ENCODE measurements around the gene SNAPIN.

SNAPIN gene

GRCh38 chr1:153658400-153659174 lies at the start of gene SNAPIN:
Gene SNAPIN (plus strand): TSS chr1:153658703. CDS start chr1:153658744, 41 bp downstream.
- DNase-seq, result peak; percentile 84

DNA sequence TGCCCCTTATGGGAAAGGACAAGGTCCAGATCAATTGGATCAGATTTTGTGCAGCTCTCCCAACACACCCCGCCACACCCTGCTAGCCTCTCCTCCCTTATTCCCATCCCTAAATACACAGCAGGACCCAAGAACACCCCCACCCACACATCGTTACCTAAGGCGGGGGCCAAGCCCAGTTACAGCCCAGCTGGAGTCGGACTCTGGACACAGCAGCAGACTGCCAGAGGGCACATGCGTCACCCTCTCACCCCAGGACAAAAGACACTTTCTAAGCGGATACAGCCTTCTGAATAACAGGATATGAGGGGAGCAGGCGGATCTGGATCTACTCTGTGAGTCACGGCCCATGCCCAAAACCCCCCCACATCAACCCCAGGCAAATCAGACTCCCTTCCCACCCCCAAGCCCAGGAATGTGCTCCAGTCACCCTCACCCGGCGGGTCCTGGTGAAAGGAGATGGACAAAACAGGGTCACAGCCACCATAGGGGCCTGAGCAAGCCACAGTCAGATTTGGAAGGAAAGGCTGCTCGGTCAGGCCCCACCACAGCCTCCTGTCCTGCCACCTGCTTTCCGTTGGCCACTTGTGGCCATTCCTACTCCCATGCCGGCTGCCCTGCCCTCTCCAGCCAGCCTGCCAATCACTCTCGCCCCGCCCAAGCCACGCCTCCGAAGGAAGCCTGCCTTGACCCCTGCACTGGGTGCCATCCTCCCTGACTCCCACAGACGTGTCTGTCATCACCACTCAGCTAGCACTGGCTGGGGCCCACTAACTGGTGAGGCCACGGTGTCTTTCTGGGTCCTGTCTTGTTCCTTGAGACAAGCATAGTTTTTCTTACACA lies 49.5 kb upstream of the SNAPIN start:
- no peak for DNase-seq

GRCh38 chr1:153609585-153609907 lies 49.0 kb upstream of the SNAPIN start:
- DNase-seq, result no peak

- DNase-seq, result no peak
Measured at GRCh38 chr1:153610334-153610733, 48.2 kb upstream of the SNAPIN start.

DNA sequence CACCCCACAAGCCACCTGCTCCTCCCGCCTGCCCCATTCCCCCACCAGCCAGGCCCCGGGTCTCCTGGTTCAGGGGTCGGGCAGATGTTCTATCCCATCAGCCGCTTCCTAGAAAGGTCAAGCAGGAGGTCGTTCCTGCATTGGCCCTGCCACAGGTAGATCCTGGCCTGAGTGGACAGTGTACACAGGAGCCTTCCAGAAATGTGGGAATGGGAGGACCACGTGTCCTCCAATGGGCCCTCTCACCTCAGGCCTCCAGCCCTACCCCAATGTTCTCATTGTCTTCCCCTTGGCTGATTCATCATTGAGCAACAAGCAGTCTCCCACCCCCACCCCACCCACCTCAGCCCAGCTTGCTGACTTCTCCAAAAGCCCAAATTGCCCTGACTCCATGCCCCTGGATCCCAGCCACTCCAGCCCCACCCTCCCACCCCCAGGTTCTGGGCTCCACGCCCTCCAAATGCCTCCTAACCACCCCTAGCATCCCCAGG lies 47.6 kb upstream of the SNAPIN start:
- DNase-seq, result no peak

GRCh38 chr1:153611356-153611755 lies 47.1 kb upstream of the SNAPIN start:
- no peak for DNase-seq

DNA sequence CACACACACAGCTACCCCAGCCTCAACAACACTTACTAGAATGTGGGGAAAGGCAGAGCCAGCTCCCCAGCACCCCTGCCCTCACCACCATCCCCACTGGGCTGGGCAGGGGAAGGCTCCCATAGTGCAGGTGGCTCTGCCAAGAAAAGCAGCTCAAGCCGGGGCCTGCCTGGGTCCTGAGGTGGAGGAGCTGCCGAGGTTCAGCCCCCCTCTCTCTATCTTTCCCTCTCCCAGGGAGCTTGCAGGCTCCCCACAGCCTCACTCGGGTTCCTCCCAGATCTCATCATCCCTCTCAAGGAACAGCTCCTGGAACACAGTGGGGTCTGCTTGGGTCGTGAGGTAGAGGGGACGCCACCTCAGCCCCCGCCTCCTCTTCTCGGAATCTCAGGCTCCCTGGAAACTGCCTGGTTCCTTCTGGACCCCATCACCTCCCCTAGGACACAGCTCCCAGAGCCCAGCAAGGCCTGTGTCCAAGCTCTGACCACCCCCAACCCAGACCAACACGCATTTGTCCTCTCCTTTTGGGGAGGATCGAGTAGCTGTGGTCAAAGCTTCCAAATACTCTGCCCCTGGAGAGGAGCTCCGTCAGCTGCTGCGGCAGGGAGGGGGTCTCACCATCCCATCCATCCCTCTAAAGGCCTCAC lies 46.3 kb upstream of the SNAPIN start:
- DNase-seq, result no peak

DNA sequence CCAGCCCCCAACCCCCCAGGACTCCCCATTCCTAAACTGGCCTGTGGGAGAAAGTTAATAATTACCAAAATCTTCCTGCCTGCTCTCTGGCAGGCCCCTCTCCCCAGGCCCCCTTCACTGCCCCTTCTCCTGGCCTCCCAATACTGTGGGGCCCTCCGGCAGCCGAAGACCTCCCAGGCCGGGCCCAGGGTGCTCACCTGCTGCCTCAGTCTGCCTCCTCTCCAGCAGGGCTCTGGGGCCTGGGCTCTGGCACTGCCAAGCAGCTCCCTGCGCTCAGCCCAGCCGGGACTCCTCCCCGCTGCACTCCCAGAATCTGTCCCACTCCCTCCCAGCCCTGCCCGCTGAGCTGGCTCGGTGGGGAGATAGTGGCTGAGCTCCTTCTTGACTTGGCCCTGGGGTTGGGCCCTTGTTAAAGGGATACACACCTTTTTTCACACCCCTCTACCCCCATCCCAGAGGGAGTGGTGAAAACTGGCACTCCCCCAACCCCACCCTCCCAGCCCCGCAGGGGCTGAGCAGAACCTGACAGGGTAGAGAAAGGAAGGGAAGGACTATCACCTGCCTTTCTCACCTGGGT lies 45.7 kb upstream of the SNAPIN start, which contains the start of gene S100A16:
Gene S100A16 (minus strand): TSS at position 383 of the 577 bp plus-strand sequence. CDS start 4,986 bp downstream, outside the sequence.
- no peak for DNase-seq

DNA sequence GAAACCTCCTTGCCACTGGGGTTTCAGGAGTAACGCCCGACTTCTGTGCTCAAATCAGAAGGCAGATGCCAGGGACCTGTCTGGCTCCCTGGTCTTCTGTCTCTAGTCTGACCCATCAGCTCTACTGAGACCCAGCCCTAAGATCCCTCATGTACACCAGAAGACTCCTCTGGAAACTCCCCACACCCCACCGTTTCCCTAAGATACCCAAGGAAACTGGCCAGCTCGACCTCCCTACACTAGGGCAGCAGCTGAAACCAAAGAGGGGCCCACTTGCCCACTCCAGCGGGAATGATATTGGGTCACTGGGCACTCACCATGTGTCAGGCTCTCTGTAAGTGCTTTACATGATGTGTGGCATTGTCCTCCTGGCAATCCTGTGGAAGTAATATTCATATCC lies 45.1 kb upstream of the SNAPIN start:
- DNase-seq, result no peak

DNA sequence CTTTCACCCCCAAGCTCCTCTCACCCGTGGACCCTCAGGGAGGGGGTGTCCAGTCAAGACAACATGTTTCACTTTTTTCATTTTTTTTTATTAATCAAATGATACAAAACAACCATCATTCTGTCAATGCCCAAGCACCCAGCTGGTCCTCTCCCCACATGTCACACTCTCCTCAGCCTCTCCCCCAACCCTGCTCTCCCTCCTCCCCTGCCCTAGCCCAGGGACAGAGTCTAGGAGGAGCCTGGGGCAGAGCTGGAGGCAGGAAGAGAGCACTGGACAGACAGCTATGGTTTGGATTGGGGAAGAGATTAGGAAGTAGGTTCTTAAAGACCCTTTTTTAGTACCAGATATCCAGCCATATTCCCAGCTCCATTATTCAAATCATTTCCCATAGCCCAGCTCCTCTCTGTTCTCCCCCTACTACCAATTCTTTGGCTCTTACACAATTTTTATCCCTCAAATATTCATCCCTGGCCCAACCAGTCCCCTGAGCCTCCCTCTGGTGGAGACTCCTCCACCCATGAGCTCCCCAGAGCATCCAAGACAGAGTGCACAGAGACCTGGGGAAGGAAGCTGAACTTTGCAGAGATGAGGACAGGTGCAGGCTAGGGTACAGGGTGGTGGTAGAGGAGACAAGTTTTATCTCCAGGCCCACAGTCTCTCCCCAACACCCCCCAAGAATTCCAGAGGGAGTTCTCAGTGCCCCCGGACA lies 44.2 kb upstream of the SNAPIN start:
- no peak for DNase-seq

GRCh38 chr1:153614906-153615305 lies 43.6 kb upstream of the SNAPIN start:
- DNase-seq, result no peak

DNA sequence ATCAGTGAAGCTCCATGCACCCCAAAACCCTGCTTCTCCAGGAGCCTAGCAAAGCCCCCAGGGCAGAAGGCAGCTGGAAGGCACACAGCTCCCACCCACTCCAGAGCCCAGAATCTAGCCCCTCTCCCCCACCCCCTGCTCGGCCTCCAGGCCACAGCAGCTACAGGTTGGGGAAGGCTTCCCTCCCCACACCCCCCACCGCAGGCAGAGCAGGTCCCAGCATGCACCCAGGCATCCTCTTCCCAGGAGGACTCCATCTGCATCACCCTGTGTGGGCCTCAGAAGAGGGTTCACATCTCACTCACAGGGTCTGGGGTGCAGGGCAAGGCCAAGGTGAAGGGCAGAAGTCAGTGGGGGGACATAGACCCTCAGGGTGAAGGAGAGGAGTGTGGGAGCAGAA lies 43.1 kb upstream of the SNAPIN start:
- DNase-seq, result no peak

DNA sequence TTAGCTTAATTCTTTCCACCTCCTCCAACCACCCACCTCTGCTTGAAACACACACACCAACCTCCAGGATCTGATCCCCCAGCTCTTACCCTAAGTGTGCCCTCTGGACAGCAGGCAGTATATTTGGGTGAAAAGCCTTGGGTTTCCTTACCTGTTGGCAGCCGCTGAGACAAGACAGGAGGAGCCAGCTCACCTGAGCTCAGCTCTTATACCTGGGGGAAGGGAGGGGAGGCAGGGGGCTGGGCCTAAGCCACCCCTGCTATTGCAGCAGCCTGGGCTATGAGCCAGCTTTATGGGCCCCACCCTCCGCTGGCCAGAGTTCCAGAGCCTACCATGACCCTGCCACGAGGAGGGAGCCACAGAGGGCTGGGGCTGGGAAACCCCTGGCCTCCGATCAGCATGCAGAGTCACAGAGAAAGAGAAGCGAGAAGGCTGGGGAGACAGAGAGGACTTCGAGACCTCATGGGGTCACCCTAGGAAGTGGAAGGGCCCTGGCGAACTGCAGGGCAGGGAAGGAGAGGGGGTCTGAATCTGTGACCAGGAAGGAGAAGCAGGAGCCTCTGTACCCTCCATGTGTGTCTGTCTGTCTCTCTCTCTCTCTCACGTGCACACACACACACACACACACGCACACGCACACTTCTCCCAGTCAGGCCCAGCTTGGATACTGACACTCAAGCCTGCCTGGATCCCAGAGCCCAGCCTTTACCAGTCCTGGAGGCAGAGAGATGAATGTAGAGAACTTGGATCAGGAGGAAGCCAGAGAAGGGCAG lies 42.2 kb upstream of the SNAPIN start, which contains the start of gene S100A14:
Gene S100A14 (minus strand): TSS at position 182 of the 773 bp plus-strand sequence. CDS start 467 bp downstream, outside the sequence.
- DNase-seq, result no peak

GRCh38 chr1:153616917-153617311 lies 41.6 kb upstream of the SNAPIN start:
- no peak for DNase-seq

DNA sequence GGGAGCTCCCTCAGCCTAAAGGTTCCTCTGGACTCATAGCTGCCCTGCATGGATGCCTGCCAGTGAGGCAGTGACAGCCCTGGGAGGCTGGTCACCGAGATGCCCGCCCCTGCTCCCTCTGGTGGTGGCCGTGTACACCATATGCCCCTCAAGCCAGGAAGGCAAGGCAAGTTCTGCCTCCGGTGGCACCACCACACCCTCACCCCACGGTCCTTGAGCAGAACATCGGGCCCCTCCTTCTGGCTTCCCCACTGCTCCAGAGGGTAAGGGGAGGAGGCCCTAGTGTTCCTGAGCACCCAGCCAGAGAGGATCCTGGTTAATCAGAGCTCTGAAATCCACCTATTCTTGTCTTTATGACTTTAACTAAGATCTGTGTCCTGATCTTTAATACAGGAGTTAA lies 40.8 kb upstream of the SNAPIN start:
- no peak for DNase-seq

DNA sequence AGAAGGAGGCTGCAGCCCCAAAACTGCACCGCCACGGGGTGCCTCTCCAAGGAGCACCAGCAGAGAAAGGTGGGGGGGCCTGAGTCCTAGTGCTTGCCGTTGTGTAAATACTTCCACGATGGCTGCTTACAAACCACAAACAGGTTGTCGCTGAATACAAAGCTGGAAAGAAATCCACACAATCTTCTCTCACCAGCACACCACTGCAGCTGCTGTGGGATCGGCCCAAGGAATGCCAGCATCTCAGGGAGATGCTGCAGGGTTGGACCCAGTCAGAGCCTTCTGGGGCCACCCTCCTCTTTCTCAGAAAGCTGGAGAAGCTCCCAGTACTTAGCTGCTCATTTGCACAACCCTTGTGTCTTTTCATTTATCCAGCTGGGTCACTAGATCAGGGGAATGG lies 39.3 kb upstream of the SNAPIN start:
- DNase-seq, result no peak

DNA sequence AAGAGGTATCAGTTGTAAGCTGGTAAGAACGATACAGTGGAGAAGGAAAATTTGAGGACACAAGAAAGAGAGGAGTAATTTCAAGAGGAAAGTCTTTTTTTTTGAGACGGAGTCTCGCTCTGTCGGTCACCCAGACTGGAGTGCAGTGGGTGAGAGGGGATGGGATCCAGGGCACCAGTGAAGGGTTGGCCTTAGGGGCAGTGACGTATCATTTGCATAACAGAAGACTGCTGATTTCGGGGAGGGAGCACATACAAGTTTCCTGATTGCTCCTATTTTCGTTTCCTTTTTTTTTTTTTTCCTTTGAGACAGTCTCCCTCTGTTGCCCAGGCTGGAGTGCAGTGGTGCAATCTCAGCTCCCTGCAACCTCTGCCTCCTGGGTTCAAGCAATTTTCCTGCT lies 35.4 kb upstream of the SNAPIN start:
- no peak for DNase-seq

DNA sequence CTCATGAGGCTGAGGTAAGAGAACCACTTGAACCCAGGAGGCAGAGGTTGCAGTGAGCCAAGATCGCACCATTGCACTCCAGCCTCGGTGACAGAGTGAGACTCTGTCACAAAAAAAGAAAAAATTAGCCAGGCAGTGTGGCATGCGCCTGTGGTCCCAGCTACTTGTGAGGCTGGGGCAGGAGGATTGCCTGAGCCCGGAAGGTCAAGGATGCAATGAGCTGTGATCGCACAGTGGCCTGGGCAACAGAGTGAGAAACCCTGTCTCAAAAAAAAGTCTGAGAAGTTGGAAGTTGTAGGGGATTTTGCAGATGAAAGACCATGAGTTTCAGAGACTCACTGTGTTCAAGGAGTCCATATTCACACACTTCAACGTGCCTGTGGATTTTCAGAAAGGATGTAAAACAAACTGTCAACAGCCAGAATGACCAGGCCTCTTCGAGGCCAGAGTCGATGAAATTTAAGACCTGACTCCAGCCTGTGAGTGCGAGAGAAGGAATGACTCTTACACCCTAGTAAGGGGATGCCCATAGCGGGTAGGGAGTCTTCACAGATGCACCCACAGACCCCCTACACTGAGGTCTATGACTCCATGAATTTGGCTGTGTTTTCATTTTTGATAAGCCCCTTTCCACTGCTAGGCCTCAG lies 33.4 kb upstream of the SNAPIN start:
- no peak for DNase-seq

DNA sequence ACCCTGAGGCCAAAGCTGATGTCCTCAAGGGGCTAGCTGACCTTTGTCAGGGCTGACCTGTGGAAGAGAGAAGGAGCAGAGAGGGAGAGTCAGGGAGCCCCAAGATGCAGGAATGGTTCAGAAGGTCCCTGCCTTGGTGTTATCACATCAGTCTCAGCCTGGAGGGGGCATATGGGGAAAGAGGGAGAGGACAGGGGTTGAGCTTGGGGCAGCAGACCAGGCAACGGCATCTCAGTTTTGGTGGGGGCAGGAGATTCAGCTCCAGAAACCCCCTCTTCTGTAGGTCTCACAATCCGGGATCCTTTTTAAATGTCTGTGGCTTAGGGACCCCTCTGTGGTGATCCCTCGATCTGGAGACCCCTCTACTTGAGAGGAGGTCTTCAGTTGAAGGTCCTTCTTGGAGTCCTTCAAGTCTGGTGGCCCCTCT lies 32.0 kb upstream of the SNAPIN start:
- DNase-seq, result no peak

DNA sequence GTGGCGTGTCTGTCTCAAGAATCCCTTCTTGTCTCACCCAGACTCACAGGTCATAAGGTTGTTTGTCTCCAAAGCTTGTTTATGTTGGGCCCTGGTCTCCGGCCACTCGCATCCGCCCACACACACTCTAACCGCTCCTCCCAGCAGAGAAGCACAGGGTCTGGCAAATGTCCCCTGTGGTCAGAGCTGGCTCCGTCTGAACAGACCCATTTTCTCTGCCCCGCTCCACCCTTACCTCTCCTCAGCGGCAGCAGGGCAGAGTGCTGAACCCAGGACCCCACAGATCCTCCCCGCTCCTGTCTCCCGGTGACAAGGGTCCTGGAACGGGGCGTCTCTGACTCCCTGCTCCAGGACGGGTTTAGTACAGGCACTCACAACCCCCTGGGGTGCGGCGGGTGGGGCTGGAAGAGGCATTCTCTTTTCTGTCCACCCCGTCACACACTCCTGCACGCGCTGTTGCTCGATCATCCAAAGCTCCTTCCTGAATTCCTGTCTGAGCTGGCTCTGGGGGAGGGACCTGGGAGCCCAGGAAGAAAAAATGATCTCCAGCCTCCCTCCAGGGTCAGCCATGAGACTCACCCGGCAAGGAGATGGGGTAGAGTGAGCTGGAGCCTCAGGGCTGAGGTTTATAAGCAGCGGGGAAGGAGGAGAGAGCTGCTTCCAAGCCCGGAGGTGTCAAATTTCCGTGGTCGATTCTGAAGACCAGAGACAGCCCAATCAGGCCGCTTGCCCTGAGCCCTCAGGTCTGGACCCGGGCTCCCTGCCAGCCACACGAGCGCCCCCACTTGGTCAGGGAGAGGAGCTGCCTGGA lies 31.4 kb upstream of the SNAPIN start, which contains the start of gene S100A13:
Gene S100A13 (minus strand): TSS at position 602 of the 811 bp plus-strand sequence. CDS start 1,033 bp downstream, outside the sequence.
- DNase-seq, result no peak
